BE2C (cell line): Measurements from ENCODE around the gene BRCA2.

Source experiments
- DNase-seq: peaks from one replicate; pipeline ENCODE4 v3.0.0-alpha.2; 2020
- H3K27me3 ChIP-seq: fragments of 250-450 bp; sonication (Bioruptor Pico); 2 replicates; pipeline ENCODE4 v1.5.1; 2020; ENCODE audit warnings: mild to moderate bottlenecking
- H3K36me3 ChIP-seq: fragments of 250-450 bp; sonication (Bioruptor Pico); 2 replicates; pipeline ENCODE4 v1.5.1; 2020; ENCODE audit warnings: mild to moderate bottlenecking
- H3K4me1 ChIP-seq: fragments of 250-450 bp; sonication (Bioruptor Pico); 2 replicates; pipeline ENCODE4 v1.5.1; 2020
- H3K4me3 ChIP-seq: 2 replicates; pipeline ENCODE4 v1.5.1; 2011; ENCODE audit warnings: low read depth, low read length
- H3K9me3 ChIP-seq: fragments of 250-450 bp; sonication (Bioruptor Pico); 2 replicates; pipeline ENCODE4 v1.5.1; 2020
- CTCF ChIP-seq: IDR thresholded peaks from 2 replicates; pipeline ENCODE4 v1.5.1; 2012; ENCODE audit warnings: mild to moderate bottlenecking, low read depth, low read length

Gene BRCA2

DNA sequence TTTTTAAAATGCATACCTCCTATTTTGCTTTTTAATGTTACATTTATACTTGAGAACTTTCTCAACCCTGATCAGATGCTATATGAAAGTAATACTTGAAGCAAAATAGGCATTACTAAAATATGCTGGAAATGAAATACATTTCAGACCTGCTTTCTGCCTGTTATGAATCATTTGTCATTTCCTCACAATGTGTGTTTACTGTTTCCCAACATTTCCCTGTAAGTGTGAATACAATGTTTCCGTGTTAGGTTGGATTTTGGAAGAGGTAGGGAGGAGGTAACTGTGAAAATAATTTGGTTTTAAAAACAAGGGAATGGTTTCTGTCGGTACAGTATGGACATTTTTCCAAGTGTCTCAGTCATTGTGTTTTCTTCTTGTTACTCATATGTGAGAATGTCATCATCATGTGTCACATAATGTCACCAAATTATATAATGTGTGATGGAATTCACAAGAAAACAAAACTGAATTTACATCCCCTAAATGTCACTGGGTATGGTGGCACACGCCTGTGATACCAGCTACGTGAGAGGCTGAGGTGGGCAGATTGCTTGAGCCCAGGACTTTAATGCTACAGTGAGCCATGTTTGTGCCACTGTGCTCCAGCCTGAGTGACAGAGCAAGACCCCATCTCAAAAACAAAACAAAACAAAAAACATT is 43.2 kb upstream of the BRCA2 start:
- no peak for TF ChIP-seq CTCF
- H3K4me3 ChIP-seq = no peak overlapping the region

DNA sequence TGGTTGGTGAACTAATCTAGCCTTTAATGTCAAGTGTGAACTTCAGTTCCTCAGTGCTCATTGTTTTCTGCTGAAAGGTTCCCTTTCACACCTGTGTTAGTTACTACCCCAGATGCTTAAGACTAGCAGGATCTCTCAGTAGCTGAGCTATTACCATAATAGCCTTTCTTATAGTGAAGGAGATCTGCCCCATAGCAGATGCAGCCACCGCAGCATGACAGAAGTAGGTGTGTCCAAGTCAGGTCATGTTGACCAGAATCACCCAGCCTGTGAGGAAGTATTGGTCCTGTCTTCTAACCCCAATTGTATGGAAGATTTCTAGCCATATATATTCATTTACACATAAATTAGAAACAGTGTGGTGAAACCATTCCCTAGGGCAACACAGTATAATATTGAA is 37.5 kb upstream of the BRCA2 start:
- TF ChIP-seq CTCF = no peak
- Histone ChIP-seq H3K4me3 (no peak overlapping the region), H3K9me3 (no peaks in the 10 kb centered on the region), H3K4me1 (no peaks in the 10 kb centered on the region), H3K27me3 (no peaks in the 10 kb centered on the region), H3K36me3 (peaks cover 12% of the 10 kb centered on the region; the same call in 1 of the 2 replicates)
- DNase-seq = no peak

More for the DNA sequence above, 43.2 kb upstream of the BRCA2 start:
- Histone ChIP-seq H3K27me3 (no peaks in the 10 kb centered on the region), H3K36me3 (peaks cover 19% of the 10 kb centered on the region), H3K4me1 (no peaks in the 10 kb centered on the region), H3K9me3 (no peaks in the 10 kb centered on the region)
- no peak for DNase-seq

DNA sequence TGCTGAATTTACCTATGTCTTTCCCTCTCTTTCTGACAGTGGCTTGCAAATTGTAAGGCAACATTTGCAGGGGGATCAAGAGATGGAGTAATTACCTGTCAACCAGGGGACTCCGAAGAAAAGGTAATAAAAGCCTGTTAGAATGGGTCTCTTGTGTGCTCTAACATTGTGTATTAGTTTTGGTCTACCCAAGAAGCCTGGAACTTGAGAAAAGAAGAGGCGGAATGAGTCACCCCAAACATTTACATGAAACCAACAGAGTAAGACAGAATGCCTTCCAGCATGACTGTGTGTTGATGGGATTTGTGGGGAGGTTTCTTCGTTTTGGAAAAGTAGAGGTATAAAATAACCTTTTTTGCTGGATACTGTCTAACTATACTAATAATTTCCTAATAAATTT is 36.9 kb upstream of the BRCA2 start:
- no peaks in the 10 kb centered on the region for H3K4me1 ChIP-seq
- peaks cover 12% of the 10 kb centered on the region; the same call in 1 of the 2 replicates for H3K36me3 ChIP-seq
- H3K4me3 ChIP-seq = no peak overlapping the region
- no peaks in the 10 kb centered on the region for H3K9me3 ChIP-seq
- no peak for TF ChIP-seq CTCF
- DNase-seq = no peak
- H3K27me3 ChIP-seq = no peaks in the 10 kb centered on the region

GRCh38 chr13:32281096-32281495 is 34.2 kb upstream of the BRCA2 start:
- TF ChIP-seq CTCF = no peak
- Histone ChIP-seq H3K9me3 (no peaks in the 10 kb centered on the region), H3K27me3 (no peaks in the 10 kb centered on the region), H3K36me3 (peaks cover 12% of the 10 kb centered on the region; the same call in 1 of the 2 replicates), H3K4me1 (no peaks in the 10 kb centered on the region), H3K4me3 (no peak overlapping the region)
- DNase-seq = no peak

DNA sequence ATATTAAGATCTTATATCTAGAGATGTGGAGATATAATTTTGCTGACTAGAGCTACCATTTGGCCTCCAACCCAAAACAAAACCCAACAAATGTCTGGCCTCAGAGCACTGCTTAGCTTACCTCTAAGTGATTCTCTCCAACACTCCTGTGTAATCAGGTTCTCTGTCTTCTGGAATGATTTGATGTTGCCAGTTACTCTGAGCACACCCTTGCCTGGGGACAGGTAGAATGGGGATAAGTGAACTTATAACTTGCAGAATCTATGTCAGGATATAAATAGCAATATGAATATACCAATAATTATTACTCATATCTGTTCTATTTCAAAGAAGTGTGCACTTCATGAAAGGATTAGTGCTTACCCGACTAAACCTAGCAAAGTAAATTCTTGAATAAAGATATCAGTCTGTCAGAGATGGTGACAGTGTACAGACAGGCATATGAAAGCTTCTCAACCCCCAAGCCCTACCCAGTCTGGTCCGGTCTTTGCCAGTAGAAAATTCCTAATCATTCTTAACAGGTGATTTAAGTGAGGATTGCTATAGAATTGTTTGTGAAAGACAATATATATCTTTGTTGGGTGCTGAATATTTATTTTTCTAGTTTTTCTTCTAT is 33.1 kb upstream of the BRCA2 start:
- Histone ChIP-seq H3K4me3 (no peak overlapping the region), H3K36me3 (peaks cover 12% of the 10 kb centered on the region; the same call in 1 of the 2 replicates), H3K4me1 (no peaks in the 10 kb centered on the region), H3K27me3 (no peaks in the 10 kb centered on the region), H3K9me3 (no peaks in the 10 kb centered on the region)
- no peak for TF ChIP-seq CTCF
- DNase-seq = no peak
